ENCODE results near the gene OVOL2. TPM values are rescaled to one million over a fixed set of nuclear protein-coding genes. Genes with fewer than 3 reads are reported as not detected.
"Not testable (repeated sequence)": the region's sequence is repeated elsewhere in the genome, so short reads cannot be mapped to it uniquely, and the experiment has no call there.

The OVOL2 gene
- total RNA-seq (2021) (15.3 and 20.7 TPM in 2 replicates), Bru-seq, nascent RNA (percentile 74 among the genes with signal in this experiment), BruChase-seq, experiment 1, labeled RNA remaining after a 2-hour chase (percentile 73 among the genes with signal in this experiment), BruChase-seq, experiment 2, labeled RNA remaining after a 6-hour chase (percentile 59 among the genes with signal in this experiment)
- long read RNA-seq, transcript OVOL2-201 (4 exons, 1,555 nt) = major isoform, 25 of 48 reads
- long read RNA-seq, partial matches to known transcripts = 6 of 48 reads
- long read RNA-seq, other reads (novel, unspliced or antisense) = 17 of 48 reads

DNA sequence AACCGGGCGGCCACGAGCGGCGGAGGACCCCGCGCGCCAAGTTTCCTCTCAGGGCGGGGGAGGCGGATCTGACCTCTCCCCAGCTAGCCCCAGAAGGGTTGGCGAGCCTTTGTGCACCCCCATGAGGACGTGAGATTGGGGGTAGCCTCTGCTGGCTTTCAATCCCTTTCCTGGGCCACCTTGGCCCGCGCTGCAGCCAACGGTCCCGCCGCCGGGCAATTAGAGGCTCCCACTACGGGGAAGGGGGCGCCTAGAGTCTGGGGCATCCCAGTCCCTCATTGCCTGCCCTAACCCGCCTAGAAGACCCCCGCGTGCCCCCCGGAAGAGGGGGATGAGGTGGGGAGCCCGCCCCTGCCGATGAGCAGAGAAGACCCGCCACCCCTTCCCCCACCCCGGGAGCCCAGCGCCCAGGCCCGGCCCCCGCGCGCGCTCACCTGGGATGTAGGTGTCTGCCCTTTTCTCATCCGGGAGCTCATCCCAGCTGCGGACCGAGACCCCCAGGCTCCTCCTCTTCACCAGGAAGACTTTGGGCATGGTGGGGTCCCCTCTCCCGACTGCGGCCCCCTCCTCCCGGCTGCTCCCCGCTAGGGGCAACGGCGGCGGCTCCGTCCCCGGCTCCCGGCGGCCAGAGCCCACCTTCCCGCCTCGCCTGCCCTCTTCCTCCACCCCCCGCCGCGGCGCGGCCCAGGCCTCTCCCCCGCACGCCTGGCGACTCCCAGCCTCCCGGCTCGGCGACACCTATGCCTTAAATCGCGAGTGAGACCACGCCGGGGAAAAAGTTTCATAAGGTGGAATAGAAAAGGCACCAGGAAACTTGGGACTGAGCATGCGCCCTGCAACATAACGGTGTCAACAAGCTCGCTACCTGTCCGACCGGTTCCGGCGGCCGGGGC lies at the start of gene OVOL2:
Gene OVOL2, minus strand, starts transcription at position 816 of the 893 bp plus-strand sequence. Its CDS starts 282 bp downstream, at position 534.
- CTCF ChIA-PET = interaction anchor here (0.6 to 0.7 kb wide), 3 partner anchors 15 to 361 kb away, joined by 3 to 5 read pairs (median 3); no protein-coding TSS in a partner anchor
- H3K4me2 ChIP-seq = peak within 1 kb of the TSS; percentile 98
- peak within 1 kb of the TSS; percentile 54 for H3K27ac ChIP-seq
- peak; percentile 88 to 93 for DNase-seq
- H3K9me2 ChIP-seq (ENCODE audit: insufficient read depth) = no peaks in the 10 kb centered on the region
- peaks cover 11% of the 10 kb centered on the region for H3K79me2 ChIP-seq (ENCODE audit: low read depth)
- H3F3A ChIP-seq (ENCODE audit: insufficient read depth, low read depth) = peaks cover 52% of the 10 kb centered on the region
- H3K36me3 ChIP-seq (ENCODE audit: low read depth) = no peaks in the 10 kb centered on the region
- no peaks in the 10 kb centered on the region for H3K27me3 ChIP-seq (ENCODE audit: insufficient read depth, low read depth)
- peaks cover 57% of the 10 kb centered on the region for H3K4me1 ChIP-seq (replicated peaks; ENCODE audit: insufficient read depth)
- peak within 1 kb of the TSS; percentile 95 for H3K4me3 ChIP-seq
- no peaks in the 10 kb centered on the region for H4K20me1 ChIP-seq (ENCODE audit: insufficient read depth)
- peak within 1 kb of the TSS; percentile 96 for H2AFZ ChIP-seq
- no peaks in the 10 kb centered on the region for H3K9me3 ChIP-seq (ENCODE audit: insufficient read depth, low read depth)
- TF ChIP-seq, protein P1, sequence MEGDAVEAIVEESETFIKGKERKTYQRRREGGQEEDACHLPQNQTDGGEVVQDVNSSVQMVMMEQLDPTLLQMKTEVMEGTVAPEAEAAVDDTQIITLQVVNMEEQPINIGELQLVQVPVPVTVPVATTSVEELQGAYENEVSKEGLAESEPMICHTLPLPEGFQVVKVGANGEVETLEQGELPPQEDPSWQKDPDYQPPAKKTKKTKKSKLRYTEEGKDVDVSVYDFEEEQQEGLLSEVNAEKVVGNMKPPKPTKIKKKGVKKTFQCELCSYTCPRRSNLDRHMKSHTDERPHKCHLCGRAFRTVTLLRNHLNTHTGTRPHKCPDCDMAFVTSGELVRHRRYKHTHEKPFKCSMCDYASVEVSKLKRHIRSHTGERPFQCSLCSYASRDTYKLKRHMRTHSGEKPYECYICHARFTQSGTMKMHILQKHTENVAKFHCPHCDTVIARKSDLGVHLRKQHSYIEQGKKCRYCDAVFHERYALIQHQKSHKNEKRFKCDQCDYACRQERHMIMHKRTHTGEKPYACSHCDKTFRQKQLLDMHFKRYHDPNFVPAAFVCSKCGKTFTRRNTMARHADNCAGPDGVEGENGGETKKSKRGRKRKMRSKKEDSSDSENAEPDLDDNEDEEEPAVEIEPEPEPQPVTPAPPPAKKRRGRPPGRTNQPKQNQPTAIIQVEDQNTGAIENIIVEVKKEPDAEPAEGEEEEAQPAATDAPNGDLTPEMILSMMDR (conservative IDR thresholded peaks at IDR 0.05) = no peak
- no peak for TF ChIP-seq EZH2 (IDR thresholded peaks at IDR 0.05; ENCODE audit: low read depth)
- POLR2A ChIA-PET (ENCODE audit: unreplicated experiment) = interaction anchor here (0.6 kb wide), 1 partner anchor 228 kb away, joined by 4 read pairs; no protein-coding TSS in a partner anchor
- intact Hi-C loops (cut with micrococcal nuclease; ENCODE audit: unreplicated experiment) = loop anchor here (1.0 to 5.0 kb wide), 2 partner anchors 50 to 195 kb away; no protein-coding TSS in a partner anchor
- TSS peak; percentile 49 for BruUV-seq (replicated peaks)

DNA sequence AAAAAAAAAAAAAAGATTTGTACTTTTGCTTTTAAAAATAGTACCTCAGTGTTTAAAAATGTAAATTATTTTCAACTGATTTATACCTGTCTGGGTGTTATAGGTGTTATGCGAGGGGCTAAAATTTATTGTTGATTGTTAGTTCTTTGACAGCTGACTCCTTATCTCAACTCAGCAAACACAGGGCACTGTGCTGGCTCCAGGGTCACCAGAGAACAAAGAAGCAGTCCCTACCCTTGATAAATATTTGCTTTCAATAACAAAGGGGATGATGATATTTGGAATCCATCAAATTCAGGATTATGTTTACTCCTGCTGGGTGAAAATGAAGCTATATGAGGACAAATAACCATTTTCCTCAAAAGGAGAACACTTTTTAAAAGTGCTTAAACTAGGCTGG lies 45.8 kb upstream of the OVOL2 start:
- DNase-seq = no peak
- Histone ChIP-seq H3K36me3 (ENCODE audit: low read depth) (no peaks in the 10 kb centered on the region), H3K79me2 (ENCODE audit: low read depth) (no peaks in the 10 kb centered on the region), H3K4me2 (no peak overlapping the region), H3K9me3 (ENCODE audit: insufficient read depth, low read depth) (no peaks in the 10 kb centered on the region), H3K9me2 (ENCODE audit: insufficient read depth) (no peaks in the 10 kb centered on the region), H3K27me3 (ENCODE audit: insufficient read depth, low read depth) (no peaks in the 10 kb centered on the region), H4K20me1 (ENCODE audit: insufficient read depth) (no peaks in the 10 kb centered on the region), H3K4me3 (no peak overlapping the region), H3K4me1 (replicated peaks; ENCODE audit: insufficient read depth) (no peaks in the 10 kb centered on the region), H3F3A (ENCODE audit: insufficient read depth, low read depth) (no peaks in the 10 kb centered on the region), H3K27ac (no peak overlapping the region), H2AFZ (no peak overlapping the region)
- CTCF ChIA-PET = no interaction called here
- TF ChIP-seq, protein P1 (conservative IDR thresholded peaks at IDR 0.05) = no peak
- no peak for TF ChIP-seq EZH2 (IDR thresholded peaks at IDR 0.05; ENCODE audit: low read depth)
- intact Hi-C loops (cut with micrococcal nuclease; ENCODE audit: unreplicated experiment) = no loop called here
- no TSS peak for BruUV-seq (replicated peaks)
- POLR2A ChIA-PET (ENCODE audit: unreplicated experiment) = no interaction called here

DNA sequence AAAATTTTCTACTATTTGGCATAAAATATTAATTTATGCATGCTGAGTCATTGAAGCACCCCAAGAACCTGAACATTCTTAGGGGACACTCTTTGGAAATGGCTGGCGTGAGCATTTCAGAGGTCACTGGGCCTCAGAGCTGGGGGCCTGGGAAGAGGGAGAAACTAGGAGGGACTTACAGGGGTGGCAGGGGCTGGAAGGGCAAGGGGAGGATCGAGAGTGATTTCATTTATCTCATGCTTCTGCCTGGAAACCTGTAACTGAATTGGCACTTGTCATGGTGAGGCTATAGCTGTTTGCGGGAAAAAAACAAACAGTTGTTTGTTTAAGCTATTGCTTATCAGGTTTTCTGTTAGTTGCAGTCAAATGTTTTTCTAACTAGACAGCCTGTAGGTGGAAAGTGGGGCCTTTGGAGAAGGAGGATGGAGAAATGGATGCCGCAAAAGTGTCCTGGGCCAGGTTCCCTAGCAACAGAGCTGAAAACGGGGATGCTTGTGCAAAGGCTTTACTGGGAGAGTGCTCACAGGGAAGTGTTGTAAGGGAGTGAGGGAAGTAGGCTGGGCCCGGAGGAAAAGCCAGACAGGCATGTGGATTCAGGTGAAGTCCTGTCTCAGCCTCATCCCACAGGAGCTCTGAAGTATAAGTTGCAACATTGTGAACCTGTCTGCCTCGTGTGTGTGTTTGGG lies 43.6 kb upstream of the OVOL2 start:
- no peaks in the 10 kb centered on the region for H3K9me3 ChIP-seq (ENCODE audit: insufficient read depth, low read depth)
- no peaks in the 10 kb centered on the region for H3F3A ChIP-seq (ENCODE audit: insufficient read depth, low read depth)
- H3K9me2 ChIP-seq (ENCODE audit: insufficient read depth) = no peaks in the 10 kb centered on the region
- H3K27ac ChIP-seq = no peak overlapping the region
- no TSS peak for BruUV-seq (replicated peaks)
- no peaks in the 10 kb centered on the region for H4K20me1 ChIP-seq (ENCODE audit: insufficient read depth)
- no peaks in the 10 kb centered on the region for H3K4me1 ChIP-seq (replicated peaks; ENCODE audit: insufficient read depth)
- H3K79me2 ChIP-seq (ENCODE audit: low read depth) = no peaks in the 10 kb centered on the region
- no peaks in the 10 kb centered on the region for H3K27me3 ChIP-seq (ENCODE audit: insufficient read depth, low read depth)
- TF ChIP-seq EZH2 (IDR thresholded peaks at IDR 0.05; ENCODE audit: low read depth) = no peak
- TF ChIP-seq, protein P1 (conservative IDR thresholded peaks at IDR 0.05) = no peak
- H2AFZ ChIP-seq = no peak overlapping the region
- ChIA-PET CTCF (no interaction called here), POLR2A (ENCODE audit: unreplicated experiment) (no interaction called here)
- H3K4me2 ChIP-seq = no peak overlapping the region
- no peaks in the 10 kb centered on the region for H3K36me3 ChIP-seq (ENCODE audit: low read depth)
- intact Hi-C loops (cut with micrococcal nuclease; ENCODE audit: unreplicated experiment) = no loop called here
- no peak for DNase-seq
- H3K4me3 ChIP-seq = no peak overlapping the region

DNA sequence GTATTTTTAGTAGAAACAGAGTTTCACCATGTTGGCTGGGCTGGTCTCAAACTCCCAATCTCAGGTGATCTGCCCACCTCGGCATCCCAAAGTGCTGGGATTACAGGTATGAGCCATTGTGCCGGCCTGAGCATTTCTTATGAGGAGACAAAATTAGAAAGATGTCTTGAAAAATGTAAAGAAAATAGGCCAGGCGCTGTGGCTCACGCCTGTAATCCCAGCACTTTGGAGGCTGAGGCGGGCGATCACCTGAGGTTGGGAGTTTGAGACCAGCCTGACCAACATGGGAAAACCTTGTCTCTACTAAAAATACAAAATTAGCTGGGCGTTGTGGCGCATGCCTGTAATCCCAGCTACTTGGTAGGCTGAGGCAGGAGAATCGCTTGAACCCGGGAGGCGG lies 42.9 kb upstream of the OVOL2 start:
- POLR2A ChIA-PET (ENCODE audit: unreplicated experiment); intact Hi-C loops (cut with micrococcal nuclease; ENCODE audit: unreplicated experiment); H4K20me1 ChIP-seq (ENCODE audit: insufficient read depth): not testable (repeated sequence)

More for the DNA sequence above, 42.9 kb upstream of the OVOL2 start:
- H3K4me3 ChIP-seq; H3K27me3 ChIP-seq (ENCODE audit: insufficient read depth, low read depth); H3K4me2 ChIP-seq; BruUV-seq (replicated peaks); H2AFZ ChIP-seq; H3K36me3 ChIP-seq (ENCODE audit: low read depth); CTCF ChIA-PET; H3K79me2 ChIP-seq (ENCODE audit: low read depth); H3K4me1 ChIP-seq (replicated peaks; ENCODE audit: insufficient read depth); H3F3A ChIP-seq (ENCODE audit: insufficient read depth, low read depth); H3K9me2 ChIP-seq (ENCODE audit: insufficient read depth); H3K27ac ChIP-seq; DNase-seq; H3K9me3 ChIP-seq (ENCODE audit: insufficient read depth, low read depth): not testable (repeated sequence)
